ENCODE measurements around the gene MYT1. TPM values are rescaled to one million over a fixed set of nuclear protein-coding genes. Genes with fewer than 3 reads are reported as not detected.

Gene MYT1
- total RNA-seq, 1 experiment from 2014 or later = 0.22 TPM

- ATAC-seq = no peak
- intact Hi-C loops (cut with micrococcal nuclease) = no loop called here
- no peak overlapping the region for H3K4me3 ChIP-seq (ENCODE audit: low read length)
- no peaks in the 10 kb centered on the region for H3K9me3 ChIP-seq (ENCODE audit: low read length)
- no TSS peak for BruUV-seq (replicated peaks)
- TF ChIP-seq EZH2 (IDR thresholded peaks at IDR 0.05; ENCODE audit: low read length, unreplicated experiment) = no peak
- no peak for TF ChIP-seq EZH2phosphoT487 (IDR thresholded peaks at IDR 0.05; ENCODE audit: borderline replicate concordance, low read length)
- TF ChIP-seq CTCF (conservative IDR thresholded peaks at IDR 0.05; ENCODE audit: low read depth, low read length) = no peak
- H3K4me2 ChIP-seq (ENCODE audit: low read length) = no peak overlapping the region
- no peaks in the 10 kb centered on the region for H3K27me3 ChIP-seq (ENCODE audit: low read length)
- no peaks in the 10 kb centered on the region for H3K9me2 ChIP-seq (replicated peaks; ENCODE audit: low read length)
- no peak overlapping the region for H3K27ac ChIP-seq (ENCODE audit: low read length)
- no peaks in the 10 kb centered on the region for H3F3A ChIP-seq (ENCODE audit: low read length, unreplicated experiment)
- H3K4me1 ChIP-seq (ENCODE audit: insufficient read depth, low read length) = no peaks in the 10 kb centered on the region
- DNase-seq = no peak
- H3K9ac ChIP-seq (ENCODE audit: low read length) = no peak overlapping the region
- no peaks in the 10 kb centered on the region for H3K79me2 ChIP-seq (ENCODE audit: low read length)
- ChIA-PET POLR2A (ENCODE audit: unreplicated experiment) (no interaction called here), CTCF (no interaction called here)
- no peak overlapping the region for H2AFZ ChIP-seq (ENCODE audit: low read length)
- no peaks in the 10 kb centered on the region; the same call in 1 of the 2 replicates for H3K36me3 ChIP-seq (ENCODE audit: low read depth, low read length)
- no peaks in the 10 kb centered on the region for H4K20me1 ChIP-seq (ENCODE audit: low read length)
Observed at GRCh38 chr20:64278317-64278681, 114.0 kb downstream of the MYT1 start.

- Histone ChIP-seq H3K27ac (ENCODE audit: low read length) (no peak overlapping the region), H3K27me3 (ENCODE audit: low read length) (no peaks in the 10 kb centered on the region), H3F3A (ENCODE audit: low read length, unreplicated experiment) (no peaks in the 10 kb centered on the region), H2AFZ (ENCODE audit: low read length) (no peak overlapping the region), H3K4me1 (ENCODE audit: insufficient read depth, low read length) (no peaks in the 10 kb centered on the region), H4K20me1 (ENCODE audit: low read length) (no peaks in the 10 kb centered on the region), H3K9me2 (replicated peaks; ENCODE audit: low read length) (no peaks in the 10 kb centered on the region), H3K4me3 (ENCODE audit: low read length) (no peak overlapping the region), H3K36me3 (ENCODE audit: low read depth, low read length) (no peaks in the 10 kb centered on the region), H3K79me2 (ENCODE audit: low read length) (no peaks in the 10 kb centered on the region), H3K9ac (ENCODE audit: low read length) (no peak overlapping the region), H3K9me3 (ENCODE audit: low read length) (no peaks in the 10 kb centered on the region), H3K4me2 (ENCODE audit: low read length) (no peak overlapping the region)
- POLR2A ChIA-PET (ENCODE audit: unreplicated experiment) = no interaction called here
- peak; percentile 4 for DNase-seq
- ATAC-seq = no peak
- no peak for TF ChIP-seq EZH2phosphoT487 (IDR thresholded peaks at IDR 0.05; ENCODE audit: borderline replicate concordance, low read length)
- TF ChIP-seq EZH2 (IDR thresholded peaks at IDR 0.05; ENCODE audit: low read length, unreplicated experiment) = no peak
- TF ChIP-seq CTCF (conservative IDR thresholded peaks at IDR 0.05; ENCODE audit: low read depth, low read length) = no peak
- CTCF ChIA-PET = no interaction called here
- intact Hi-C loops (cut with micrococcal nuclease) = no loop called here
- BruUV-seq (replicated peaks) = no TSS peak
Observed at GRCh38 chr20:64279826-64280459, 115.7 kb downstream of the MYT1 start.

DNA sequence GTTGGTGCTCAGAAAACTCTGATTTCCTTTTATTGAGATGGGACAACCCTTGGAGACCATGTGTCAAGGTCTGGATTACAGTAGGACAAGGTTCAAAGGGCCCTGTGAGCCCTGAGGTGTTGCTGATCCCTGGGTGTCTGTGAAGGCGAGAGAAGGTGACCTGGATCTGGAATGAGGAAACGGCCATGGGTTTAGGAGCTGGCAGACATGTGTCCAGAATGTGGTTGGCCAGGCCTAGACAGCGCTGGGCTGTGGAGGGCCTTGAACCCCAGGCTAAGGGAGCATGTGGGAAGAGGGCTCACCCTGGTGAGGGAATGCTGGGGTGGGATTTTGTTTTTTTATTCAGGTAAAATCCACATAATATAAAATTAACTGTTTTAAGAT is 116.2 kb downstream of the MYT1 start:
- no peak overlapping the region for H3K4me3 ChIP-seq (ENCODE audit: low read length)
- no peaks in the 10 kb centered on the region for H3K36me3 ChIP-seq (ENCODE audit: low read depth, low read length)
- no peak for DNase-seq
- no peak for ATAC-seq
- ChIA-PET POLR2A (ENCODE audit: unreplicated experiment) (no interaction called here), CTCF (no interaction called here)
- H3K9me2 ChIP-seq (replicated peaks; ENCODE audit: low read length) = no peaks in the 10 kb centered on the region
- no TSS peak for BruUV-seq (replicated peaks)
- H2AFZ ChIP-seq (ENCODE audit: low read length) = no peak overlapping the region
- intact Hi-C loops (cut with micrococcal nuclease) = no loop called here
- H4K20me1 ChIP-seq (ENCODE audit: low read length) = no peaks in the 10 kb centered on the region
- no peak overlapping the region for H3K4me2 ChIP-seq (ENCODE audit: low read length)
- no peak overlapping the region for H3K9ac ChIP-seq (ENCODE audit: low read length)
- no peak for TF ChIP-seq CTCF (conservative IDR thresholded peaks at IDR 0.05; ENCODE audit: low read depth, low read length)
- no peak for TF ChIP-seq EZH2 (IDR thresholded peaks at IDR 0.05; ENCODE audit: low read length, unreplicated experiment)
- no peak for TF ChIP-seq EZH2phosphoT487 (IDR thresholded peaks at IDR 0.05; ENCODE audit: borderline replicate concordance, low read length)
- no peaks in the 10 kb centered on the region for H3K9me3 ChIP-seq (ENCODE audit: low read length)
- no peaks in the 10 kb centered on the region for H3K4me1 ChIP-seq (ENCODE audit: insufficient read depth, low read length)
- no peaks in the 10 kb centered on the region for H3K79me2 ChIP-seq (ENCODE audit: low read length)
- H3F3A ChIP-seq (ENCODE audit: low read length, unreplicated experiment) = no peaks in the 10 kb centered on the region
- H3K27ac ChIP-seq (ENCODE audit: low read length) = no peak overlapping the region
- no peaks in the 10 kb centered on the region for H3K27me3 ChIP-seq (ENCODE audit: low read length)

All from PC-3 (cell line).